Kidney (tissue), 14 donors: ENCODE measurements around the gene SLC12A9. TPM values are rescaled to one million over a fixed set of nuclear protein-coding genes. Genes with fewer than 3 reads are reported as not detected.
A peak's percentile ranks its signal among the peaks of the same experiment; 100 is the strongest.
"Not testable (repeated sequence)": the region's sequence is repeated elsewhere in the genome, so short reads cannot be mapped to it uniquely, and the experiment has no call there.

Experiments
- DNase-seq, 5 donors: peaks; one replicate each; pipeline ENCODE4 v3.0.0-alpha.2; 2013 to 2020
- FAIRE-seq: peaks from 2 replicates; lab custom pipeline; 2012; peaks lifted over from hg19 to GRCh38; lab: Jason Lieb, UNC
- H3K27ac ChIP-seq, 2 donors: one replicate each; pipeline ENCODE4 v1.7.0; 2013; ENCODE audit warnings: low read depth in 2 of 2, low read length in 2 of 2, inconsistent platforms in 1 of 2
- H3K27me3 ChIP-seq: one replicate; pipeline ENCODE4 v1.7.1; 2013; ENCODE audit warnings: low read length, inconsistent platforms; ENCODE audit not compliant: control insufficient read depth, insufficient read depth
- H3K36me3 ChIP-seq, 3 donors: one replicate each; pipeline versions ENCODE4 v1.7.0 to v1.7.1; 2013; ENCODE audit warnings: low read length in 3 of 3, control low read depth in 1 of 3, inconsistent platforms in 1 of 3; ENCODE audit not compliant: insufficient read depth in 3 of 3, control insufficient read depth in 2 of 3
- H3K4me1 ChIP-seq, 3 donors: one replicate each; pipeline versions ENCODE4 v1.7.0 to v1.7.1; 2013; ENCODE audit warnings: low read length in 3 of 3, inconsistent platforms in 1 of 3, low read depth in 1 of 3; ENCODE audit not compliant: control insufficient read depth in 2 of 3, insufficient read depth in 2 of 3
- H3K4me3 ChIP-seq, 3 donors: one replicate each; pipeline versions ENCODE4 v1.7.0 to v1.8.1; 2013; ENCODE audit warnings: low read length in 3 of 3, control low read depth in 1 of 3, inconsistent platforms in 1 of 3
- H3K9ac ChIP-seq, 3 donors: one replicate each; pipeline versions ENCODE4 v1.7.0 to v1.7.1; 2013; ENCODE audit warnings: low read length in 3 of 3, control low read depth in 1 of 3, inconsistent platforms in 1 of 3
- H3K9me3 ChIP-seq, 3 donors: one replicate each; pipeline versions ENCODE4 v1.7.0 to v1.7.1; 2013; ENCODE audit warnings: low read length in 3 of 3, control low read depth in 1 of 3, inconsistent platforms in 1 of 3; ENCODE audit not compliant: control insufficient read depth in 2 of 3, insufficient read depth in 1 of 3
- intact Hi-C: fragments of 100-400 bp; cut with DNase I; formaldehyde crosslinking; loops from one replicate; pipeline ENCODE4 v1.11.1; 2022
- polyA plus RNA-seq: library from polyadenylated mRNA; stranded (reverse); fragments of 350-450 nt; fragmentation: Illumina TruSeq; extraction: RNeasy Lipid Tissue Mini Kit (QIAGEN cat#74804); gene quantifications from one replicate; pipeline ENCODE4 v1.2.3, GENCODE V29; 2014; ENCODE audit warnings: low read depth, low replicate concordance; ENCODE audit not compliant: insufficient read depth
- total RNA-seq: library from RNA; stranded (reverse); fragmentation: NEBNext Ultra II Directional; extraction: Animal tissue kit (Norgen Biotek cat#: 25700); gene quantifications from one replicate; pipeline ENCODE4 v1.2.1, GENCODE V29; 2021
- TF ChIP-seq, protein P1 (sequence below): IDR thresholded peaks from 3 replicates; pipeline ENCODE4 v1.5.1; 2012; ENCODE audit warnings: mild to moderate bottlenecking, moderate library complexity, borderline replicate concordance; ENCODE audit not compliant: insufficient read depth; ENCODE audit errors: extremely low read depth
- donor health status: control.
- donor health status: control.
- donor health status: control.
- donor health status: control.
- donor health status: control.
- donor health status: DM: yes; HTN: yes; CAD: no.
- donor health status: Normal renal cell carcinoma (clear cell type).

The SLC12A9 gene
- total and polyA plus RNA-seq, 2 donors from 2014 or later = 19.7 to 29.9 TPM

DNA sequence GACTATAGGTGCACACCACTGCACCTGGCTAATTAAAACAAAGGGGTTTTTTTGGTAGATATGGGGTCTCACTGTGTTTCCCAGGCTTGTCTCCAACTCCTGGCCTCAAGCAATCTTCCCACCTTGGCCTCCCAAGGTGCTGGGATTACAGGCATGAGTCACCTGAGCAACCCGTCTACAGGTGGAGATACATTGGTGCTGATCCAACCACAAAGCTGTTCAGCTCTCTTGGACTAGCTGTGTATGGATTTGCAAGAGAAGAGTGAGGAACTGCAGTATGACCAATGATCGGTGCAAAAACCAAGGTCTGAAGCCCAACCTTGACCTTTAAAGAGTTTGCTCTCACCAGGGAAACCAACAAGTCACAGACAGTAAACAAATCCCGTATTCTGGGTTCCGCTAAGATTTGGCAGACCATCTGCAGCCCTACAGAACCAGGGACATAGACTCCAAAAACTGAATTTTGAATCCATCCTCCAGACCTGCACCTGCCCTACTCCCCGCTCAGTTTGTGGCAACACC is 44.1 kb upstream of the SLC12A9 start:
- Histone ChIP-seq H3K27me3 (no peaks in the 10 kb centered on the region), H3K4me3 (no peak overlapping the region), H3K36me3 (peaks cover 6 to 30% (median 21%) of the 10 kb centered on the region in 3 donors), H3K9ac (no peak overlapping the region), H3K9me3 (no peaks in the 10 kb centered on the region), H3K27ac (no peak overlapping the region), H3K4me1 (peaks cover 0 to 2% (median 0%) of the 10 kb centered on the region in 3 donors)
- TF ChIP-seq, protein P1, sequence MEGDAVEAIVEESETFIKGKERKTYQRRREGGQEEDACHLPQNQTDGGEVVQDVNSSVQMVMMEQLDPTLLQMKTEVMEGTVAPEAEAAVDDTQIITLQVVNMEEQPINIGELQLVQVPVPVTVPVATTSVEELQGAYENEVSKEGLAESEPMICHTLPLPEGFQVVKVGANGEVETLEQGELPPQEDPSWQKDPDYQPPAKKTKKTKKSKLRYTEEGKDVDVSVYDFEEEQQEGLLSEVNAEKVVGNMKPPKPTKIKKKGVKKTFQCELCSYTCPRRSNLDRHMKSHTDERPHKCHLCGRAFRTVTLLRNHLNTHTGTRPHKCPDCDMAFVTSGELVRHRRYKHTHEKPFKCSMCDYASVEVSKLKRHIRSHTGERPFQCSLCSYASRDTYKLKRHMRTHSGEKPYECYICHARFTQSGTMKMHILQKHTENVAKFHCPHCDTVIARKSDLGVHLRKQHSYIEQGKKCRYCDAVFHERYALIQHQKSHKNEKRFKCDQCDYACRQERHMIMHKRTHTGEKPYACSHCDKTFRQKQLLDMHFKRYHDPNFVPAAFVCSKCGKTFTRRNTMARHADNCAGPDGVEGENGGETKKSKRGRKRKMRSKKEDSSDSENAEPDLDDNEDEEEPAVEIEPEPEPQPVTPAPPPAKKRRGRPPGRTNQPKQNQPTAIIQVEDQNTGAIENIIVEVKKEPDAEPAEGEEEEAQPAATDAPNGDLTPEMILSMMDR = no peak
- FAIRE-seq = no peak
- intact Hi-C loops = loop anchor here (10.0 kb wide), 1 partner anchor 46 kb away; the partner anchor contains the start of gene SLC12A9
- peak in 1 of 5 donors; percentile 13 for DNase-seq

DNA sequence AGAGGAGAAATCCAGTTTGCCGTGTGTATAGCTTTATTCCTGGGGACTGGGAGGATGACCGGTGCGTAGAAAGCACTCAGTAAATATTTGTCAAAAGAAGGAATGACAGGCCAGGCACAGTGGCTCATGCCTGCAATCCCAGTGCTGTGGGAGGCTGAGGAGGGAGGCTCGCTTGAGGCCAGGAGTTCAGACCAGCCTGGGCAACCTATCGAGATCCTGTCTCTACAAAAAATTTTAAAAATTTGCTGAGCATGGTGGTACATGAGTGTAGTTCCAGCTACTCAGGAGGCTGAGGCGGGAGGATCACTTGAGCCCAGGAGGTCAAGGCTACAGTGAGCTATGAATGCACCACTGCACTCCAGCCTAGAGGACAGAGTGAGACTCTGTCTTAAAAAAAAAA is 41.0 kb upstream of the SLC12A9 start:
- Histone ChIP-seq H3K4me1 (no peaks in the 10 kb centered on the region), H3K36me3 (peaks cover 8 to 36% (median 21%) of the 10 kb centered on the region in 3 donors), H3K4me3 (no peak overlapping the region), H3K27me3 (no peaks in the 10 kb centered on the region), H3K27ac (no peak overlapping the region), H3K9me3 (no peaks in the 10 kb centered on the region), H3K9ac (no peak overlapping the region)
- TF ChIP-seq, protein P1 = no peak
- no peak for DNase-seq
- intact Hi-C loops = no loop called here
- FAIRE-seq = no peak

DNA sequence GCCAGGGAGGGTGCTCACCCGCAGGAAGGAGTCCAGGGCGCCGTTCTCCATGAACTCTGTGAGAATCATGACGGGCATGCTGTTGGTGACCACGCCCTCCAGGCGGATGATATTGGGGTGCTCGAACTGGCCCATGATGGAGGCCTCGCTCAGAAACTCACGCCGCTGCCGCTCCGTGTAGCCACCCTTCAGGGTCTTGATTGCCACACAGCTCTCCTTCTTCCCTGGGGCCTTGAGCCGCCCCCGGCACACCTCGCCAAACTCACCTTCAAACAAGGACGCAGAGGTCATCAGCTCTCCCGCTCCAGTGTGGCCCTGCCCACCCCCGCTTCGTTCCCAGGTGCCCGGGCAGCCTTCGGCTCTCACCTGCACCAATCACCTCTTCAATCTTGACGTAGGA is 39.8 kb upstream of the SLC12A9 start:
- Histone ChIP-seq H3K27me3 (no peaks in the 10 kb centered on the region), H3K4me3 (no peak overlapping the region), H3K9me3 (no peaks in the 10 kb centered on the region), H3K4me1 (no peaks in the 10 kb centered on the region), H3K27ac (no peak overlapping the region), H3K9ac (no peak overlapping the region), H3K36me3 (peaks cover 10 to 28% (median 17%) of the 10 kb centered on the region in 3 donors)
- FAIRE-seq (no peak), DNase-seq (no peak)
- intact Hi-C loops = no loop called here
- TF ChIP-seq, protein P1 = no peak

DNA sequence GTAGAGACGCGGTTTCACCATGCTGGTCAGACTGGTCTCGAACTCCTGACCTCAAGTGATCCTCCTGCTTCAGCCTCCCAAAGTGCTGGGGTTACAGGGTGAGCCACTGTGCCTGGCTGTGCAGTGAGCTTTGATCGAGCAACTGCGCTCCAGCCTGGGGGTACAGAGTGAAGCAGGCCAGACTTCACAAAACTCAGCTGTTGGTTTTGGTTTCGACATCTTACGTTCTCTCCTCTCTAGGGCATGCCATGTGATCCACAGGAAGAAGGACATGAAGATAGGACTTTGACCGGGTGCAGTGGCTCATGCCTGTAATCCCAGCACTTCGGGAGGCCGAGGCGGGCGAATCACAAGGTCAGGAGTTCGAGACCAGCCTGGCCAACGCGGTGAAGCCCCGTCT is 36.0 kb upstream of the SLC12A9 start:
- H3K9ac ChIP-seq, H3K27me3 ChIP-seq, H3K9me3 ChIP-seq, intact Hi-C loops, H3K27ac ChIP-seq, H3K4me1 ChIP-seq, DNase-seq, FAIRE-seq, H3K4me3 ChIP-seq: not testable (repeated sequence)
- H3K36me3 ChIP-seq = peaks cover 4 to 48% (median 15%) of the 10 kb centered on the region in 3 donors
